Lower leg skin (tissue), 3 donors: ENCODE results near the gene KCNJ13.

Experiments used
- POLR2A ChIP-seq, 2 donors: fragments of 450-650 bp; IDR thresholded peaks; one replicate each; pipeline ENCODE4 v1.6.1; 2016 to 2017; ENCODE audit warnings: antibody characterized with exemption in 2 of 2, mild to moderate bottlenecking in 1 of 2, moderate library complexity in 1 of 2
- TF ChIP-seq, protein P1 (sequence below), 3 donors: fragments of 450-650 bp; IDR thresholded peaks; one replicate each; pipeline ENCODE4 v1.5.1; 2016; ENCODE audit warnings: antibody characterized with exemption in 3 of 3, mild to moderate bottlenecking in 3 of 3, moderate library complexity in 2 of 3

DNA sequence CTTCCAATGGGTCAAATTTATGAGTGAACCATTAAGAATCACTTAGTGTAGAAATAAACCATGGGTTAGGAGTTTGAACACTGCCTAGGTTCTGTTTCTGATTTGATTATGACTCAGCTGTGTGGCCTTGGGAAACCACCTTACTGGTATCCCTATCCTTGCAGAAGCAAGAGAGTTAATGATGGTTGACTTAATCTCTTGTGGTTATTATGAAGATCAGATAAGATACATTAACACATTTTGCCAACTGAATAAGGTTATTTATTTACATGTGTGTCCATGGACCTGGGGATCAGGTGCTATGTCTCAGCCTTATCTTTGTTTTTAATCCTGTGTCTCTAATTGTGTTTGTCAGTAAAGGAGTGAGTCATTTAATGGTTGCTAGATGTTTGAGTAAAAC is 5.4 kb upstream of the KCNJ13 start:
- TF ChIP-seq, protein P1, sequence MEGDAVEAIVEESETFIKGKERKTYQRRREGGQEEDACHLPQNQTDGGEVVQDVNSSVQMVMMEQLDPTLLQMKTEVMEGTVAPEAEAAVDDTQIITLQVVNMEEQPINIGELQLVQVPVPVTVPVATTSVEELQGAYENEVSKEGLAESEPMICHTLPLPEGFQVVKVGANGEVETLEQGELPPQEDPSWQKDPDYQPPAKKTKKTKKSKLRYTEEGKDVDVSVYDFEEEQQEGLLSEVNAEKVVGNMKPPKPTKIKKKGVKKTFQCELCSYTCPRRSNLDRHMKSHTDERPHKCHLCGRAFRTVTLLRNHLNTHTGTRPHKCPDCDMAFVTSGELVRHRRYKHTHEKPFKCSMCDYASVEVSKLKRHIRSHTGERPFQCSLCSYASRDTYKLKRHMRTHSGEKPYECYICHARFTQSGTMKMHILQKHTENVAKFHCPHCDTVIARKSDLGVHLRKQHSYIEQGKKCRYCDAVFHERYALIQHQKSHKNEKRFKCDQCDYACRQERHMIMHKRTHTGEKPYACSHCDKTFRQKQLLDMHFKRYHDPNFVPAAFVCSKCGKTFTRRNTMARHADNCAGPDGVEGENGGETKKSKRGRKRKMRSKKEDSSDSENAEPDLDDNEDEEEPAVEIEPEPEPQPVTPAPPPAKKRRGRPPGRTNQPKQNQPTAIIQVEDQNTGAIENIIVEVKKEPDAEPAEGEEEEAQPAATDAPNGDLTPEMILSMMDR (IDR thresholded peaks at IDR 0.05), result no peak
- TF ChIP-seq POLR2A (IDR thresholded peaks at IDR 0.05), result no peak
